SW 1271 (cell line): ENCODE data around the gene DNAH2.

Experiments
- DNase-seq, 2 experiments: peaks; one replicate each; lab custom pipeline; 2025; lab: John Stamatoyannopoulos, UW

DNAH2 gene

DNA sequence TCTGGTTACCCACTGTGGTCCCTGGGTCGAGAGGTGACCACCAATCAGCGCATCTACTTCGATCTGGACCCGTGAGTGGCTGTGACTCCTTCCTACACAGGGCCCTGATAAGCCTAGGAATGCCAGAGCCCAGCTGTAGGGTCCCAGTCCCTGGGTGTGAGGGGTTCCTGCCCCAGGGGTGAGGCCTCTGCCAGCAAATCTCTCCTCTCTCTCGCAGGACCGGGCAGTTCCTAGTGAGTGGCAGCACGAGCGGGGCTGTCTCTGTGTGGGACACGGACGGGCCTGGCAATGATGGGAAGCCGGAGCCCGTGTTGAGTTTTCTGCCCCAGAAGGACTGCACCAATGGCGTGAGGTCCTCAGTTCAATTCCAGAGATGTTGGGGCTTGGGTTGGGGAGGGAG is 14.8 kb upstream of the DNAH2 start:
- DNase-seq: no peak

DNA sequence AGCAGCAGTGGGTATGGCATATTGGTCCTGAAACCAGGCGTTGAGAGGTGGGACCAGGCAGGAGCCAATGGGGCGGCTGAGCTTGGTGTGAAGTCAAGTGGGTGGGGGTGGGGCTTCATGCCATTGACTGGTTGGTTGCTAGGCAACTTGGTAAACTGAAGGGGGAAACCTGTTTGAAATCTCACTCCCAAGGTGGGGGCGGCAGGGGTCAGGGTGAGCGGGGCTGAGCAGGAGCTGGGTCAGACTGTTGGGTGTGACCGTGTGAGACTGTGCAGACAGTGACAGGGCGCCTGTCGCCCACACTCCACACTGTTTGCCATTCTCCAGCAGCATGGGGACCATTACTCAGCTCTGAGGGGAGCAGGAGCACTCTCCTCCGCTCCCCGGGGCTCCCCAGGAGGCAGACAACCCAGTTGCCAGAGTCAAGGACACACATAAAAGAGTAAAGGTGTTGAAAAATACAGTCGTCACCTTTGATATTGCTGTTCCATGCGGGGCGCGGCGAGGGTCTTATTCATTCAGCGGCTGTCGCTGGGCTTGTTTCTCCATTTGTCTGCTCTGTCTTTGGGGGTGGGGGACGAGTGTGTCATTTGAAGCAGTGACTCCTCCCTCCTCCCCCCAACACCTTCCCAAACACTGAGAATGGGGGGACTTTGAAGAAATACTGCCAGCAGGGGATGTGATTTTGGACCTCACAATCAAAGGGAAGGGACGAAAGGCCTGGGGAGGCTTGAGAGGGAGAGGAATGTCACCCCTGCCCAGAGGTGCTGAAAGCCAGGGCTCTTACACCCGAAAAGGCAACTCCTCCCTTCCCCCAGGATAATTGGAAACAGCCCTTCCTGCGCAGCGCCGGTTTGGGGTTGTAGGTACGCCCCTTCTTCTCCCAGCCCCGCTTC is 13.7 kb upstream of the DNAH2 start:
- DNase-seq: peak in 1 of 2 experiments; percentile 66

DNA sequence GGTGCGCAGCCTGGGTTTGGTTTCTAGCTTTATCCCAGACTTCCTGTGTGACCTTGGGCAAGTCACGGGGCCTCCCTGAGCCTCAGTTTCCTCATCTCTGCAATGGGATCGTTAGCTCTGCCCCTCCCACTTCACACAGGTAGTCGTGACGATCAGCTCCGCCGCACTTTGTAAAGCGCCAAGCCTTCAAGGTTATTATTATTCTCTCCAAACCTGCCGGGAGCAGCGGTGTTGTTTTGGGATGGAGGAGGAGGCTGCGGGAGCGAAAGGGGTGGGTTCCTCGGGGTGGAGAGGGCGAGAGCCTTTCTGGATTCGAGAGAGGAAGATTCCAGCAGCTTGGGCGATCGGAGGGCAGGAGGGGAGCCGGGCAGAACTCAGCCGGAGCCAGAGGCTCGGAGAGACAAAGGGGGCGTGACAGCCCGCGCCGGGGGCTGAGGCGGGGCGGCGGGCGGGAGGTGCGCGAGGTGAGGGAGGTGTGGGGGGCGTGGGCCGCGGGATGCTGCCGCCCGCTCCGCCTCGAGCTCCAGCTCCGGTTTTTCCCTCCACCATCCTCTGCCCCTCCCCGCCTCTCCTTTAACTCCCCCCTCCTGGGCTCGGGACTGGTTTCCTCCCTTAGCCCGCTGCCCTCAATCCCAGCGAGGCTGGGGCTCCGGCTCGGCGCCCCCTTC is 12.8 kb upstream of the DNAH2 start, which contains the start of gene EFNB3:
Gene EFNB3, plus strand, starts transcription at position 602 of the 668 bp plus-strand sequence. CDS start 397 bp downstream, outside the sequence.
- no peak for DNase-seq

- no peak for DNase-seq
Observed at GRCh38 chr17:7705269-7706255, 12.0 kb upstream of the DNAH2 start.

- no peak for DNase-seq
Observed at GRCh38 chr17:7706631-7707354, 10.8 kb upstream of the DNAH2 start.

GRCh38 chr17:7707446-7707845 is 10.1 kb upstream of the DNAH2 start:
- no peak for DNase-seq

- DNase-seq: no peak
Observed at GRCh38 chr17:7707858-7708750, 9.4 kb upstream of the DNAH2 start.

DNA sequence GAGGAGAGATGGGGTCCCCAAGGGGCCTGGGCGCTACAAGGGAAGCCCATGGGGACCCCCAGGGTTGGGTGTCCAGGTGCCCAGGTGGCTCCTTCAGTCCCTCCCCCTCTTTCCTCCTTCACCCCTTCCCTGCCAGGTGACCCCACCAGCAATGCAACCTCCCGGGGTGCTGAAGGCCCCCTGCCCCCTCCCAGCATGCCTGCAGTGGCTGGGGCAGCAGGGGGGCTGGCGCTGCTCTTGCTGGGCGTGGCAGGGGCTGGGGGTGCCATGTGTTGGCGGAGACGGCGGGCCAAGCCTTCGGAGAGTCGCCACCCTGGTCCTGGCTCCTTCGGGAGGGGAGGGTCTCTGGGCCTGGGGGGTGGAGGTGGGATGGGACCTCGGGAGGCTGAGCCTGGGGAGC is 8.5 kb upstream of the DNAH2 start:
- no peak for DNase-seq

GRCh38 chr17:7710301-7710700 is 7.2 kb upstream of the DNAH2 start:
- no peak for DNase-seq

GRCh38 chr17:7711051-7711755 is 6.3 kb upstream of the DNAH2 start:
- no peak for DNase-seq

- DNase-seq: no peak
Observed at GRCh38 chr17:7712111-7712771, 5.3 kb upstream of the DNAH2 start.

DNA sequence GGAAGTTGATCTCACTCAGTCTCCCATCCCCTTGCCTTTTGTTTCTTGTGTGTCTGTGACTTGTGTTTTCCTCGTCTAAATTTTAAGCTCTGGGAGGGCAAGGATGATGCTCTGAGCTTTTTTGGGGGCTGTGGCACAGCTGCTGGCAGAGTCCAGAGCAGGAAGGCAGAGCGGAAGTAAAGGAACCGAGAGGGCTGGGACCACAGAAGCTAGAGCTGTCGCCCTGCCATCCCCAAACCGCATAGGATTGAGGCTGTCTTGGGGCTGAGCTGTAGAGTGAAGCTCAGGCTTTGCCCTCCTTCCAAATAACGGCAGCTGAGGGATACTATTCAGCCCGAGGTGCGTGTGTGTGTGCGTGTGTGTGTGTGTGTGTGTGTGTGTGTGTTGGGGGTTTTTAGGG is 3.8 kb upstream of the DNAH2 start:
- DNase-seq: no peak

DNA sequence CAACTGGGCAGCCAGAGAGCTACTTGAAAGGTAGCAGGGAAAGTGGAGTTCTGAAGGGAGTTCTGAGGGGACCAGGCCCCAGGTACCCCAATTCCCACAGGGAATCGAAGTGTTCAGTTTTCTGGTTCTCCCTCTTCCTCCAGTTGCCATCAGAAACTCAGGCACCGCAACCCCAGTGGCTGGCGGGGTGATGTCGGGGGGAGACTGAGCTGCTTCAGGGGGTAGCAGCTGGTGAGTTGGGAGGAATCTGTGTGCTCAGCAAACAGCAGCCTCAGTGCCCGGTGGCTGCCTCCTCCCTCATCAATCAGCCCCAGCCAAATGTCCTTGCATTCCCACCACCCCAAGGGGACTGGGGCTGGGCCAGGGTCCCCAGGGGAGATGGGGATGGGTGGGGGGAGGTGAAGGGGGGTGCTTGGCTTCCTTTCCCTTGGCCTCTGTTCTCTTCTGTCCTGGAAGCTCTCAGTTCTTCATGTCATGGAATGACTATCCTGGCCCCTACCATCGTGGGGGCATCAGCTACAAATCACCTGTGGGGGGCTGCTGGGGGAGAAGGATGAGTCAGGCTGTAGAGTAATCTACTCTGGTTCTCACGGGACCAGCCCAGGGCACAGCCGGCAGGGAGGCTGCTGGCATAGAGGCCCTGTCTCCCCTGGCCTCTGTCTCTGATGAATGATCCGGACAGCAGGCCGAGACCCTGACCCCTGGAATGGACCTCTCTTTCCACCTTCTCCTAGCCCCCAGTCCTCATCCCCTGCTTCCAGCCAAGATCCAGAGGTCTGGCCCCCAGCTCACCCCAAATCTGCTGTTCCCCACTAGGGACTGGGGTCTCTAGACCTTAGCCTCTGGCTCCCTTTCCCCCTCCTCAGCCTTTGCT is 2.6 kb upstream of the DNAH2 start:
- DNase-seq: no peak

DNA sequence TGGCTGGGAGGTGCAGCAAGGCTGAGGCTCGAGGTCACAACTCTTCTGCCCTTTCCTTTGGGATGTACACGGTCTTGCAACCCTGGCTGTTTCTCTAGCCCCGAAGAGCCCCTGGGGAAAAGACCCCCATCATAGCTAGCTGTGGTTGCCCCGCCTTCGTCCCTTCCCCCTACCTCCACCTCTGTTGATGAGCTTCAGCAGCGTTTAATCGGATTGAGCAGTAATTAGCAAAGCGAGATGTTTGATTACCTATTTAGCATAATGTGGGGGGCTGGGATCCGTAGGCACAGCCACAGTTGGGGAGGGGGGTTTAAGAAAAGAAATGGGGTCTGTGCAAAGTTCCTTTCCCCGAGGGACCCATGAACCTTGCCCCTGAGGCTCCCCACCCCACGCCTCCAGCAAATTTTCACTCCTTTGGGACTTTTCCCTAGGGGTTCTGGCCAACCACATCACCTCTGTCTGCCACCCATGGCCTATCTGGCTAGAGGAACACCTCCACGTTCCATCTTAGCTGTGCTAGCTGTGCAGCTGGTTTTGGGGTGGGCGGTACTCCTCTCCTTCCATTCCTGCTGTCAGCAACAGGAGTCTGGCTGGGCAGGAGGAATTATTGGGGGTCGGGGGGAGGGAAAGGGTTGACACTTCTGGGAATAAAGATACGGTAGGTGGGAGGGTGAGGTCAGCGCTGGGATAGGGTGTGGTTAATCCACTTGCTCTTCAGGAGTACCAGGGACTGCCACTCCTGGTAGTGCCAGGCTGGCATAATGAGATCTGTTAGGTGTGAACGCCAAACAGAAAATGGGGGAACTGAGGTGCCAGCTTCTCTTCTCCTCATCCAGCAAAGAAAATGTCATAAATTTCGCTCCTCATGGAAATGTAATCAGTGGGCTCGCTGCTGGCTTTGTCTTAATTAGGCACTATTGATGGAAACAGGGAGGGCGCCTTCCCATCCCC is 1.3 kb upstream of the DNAH2 start:
- DNase-seq: peak in 1 of 2 experiments; percentile 24

GRCh38 chr17:7717756-7718350 is 309 bp downstream of the DNAH2 start:
- DNase-seq: no peak

GRCh38 chr17:7719661-7720060 is 2.1 kb downstream of the DNAH2 start:
- DNase-seq: no peak

GRCh38 chr17:7720125-7720524 is 2.6 kb downstream of the DNAH2 start:
- no peak for DNase-seq
